ENCODE measurements around the gene HES5.
"Not testable (repeated sequence)": the region's sequence is repeated elsewhere in the genome, so short reads cannot be mapped to it uniquely, and the experiment has no call there.

HES5 gene

GRCh38 chr1:2560299-2561073 lies 30.4 kb upstream of the HES5 start:
- DNase-seq (ENCODE audit: low read depth in 2 of 2) = no peak

DNA sequence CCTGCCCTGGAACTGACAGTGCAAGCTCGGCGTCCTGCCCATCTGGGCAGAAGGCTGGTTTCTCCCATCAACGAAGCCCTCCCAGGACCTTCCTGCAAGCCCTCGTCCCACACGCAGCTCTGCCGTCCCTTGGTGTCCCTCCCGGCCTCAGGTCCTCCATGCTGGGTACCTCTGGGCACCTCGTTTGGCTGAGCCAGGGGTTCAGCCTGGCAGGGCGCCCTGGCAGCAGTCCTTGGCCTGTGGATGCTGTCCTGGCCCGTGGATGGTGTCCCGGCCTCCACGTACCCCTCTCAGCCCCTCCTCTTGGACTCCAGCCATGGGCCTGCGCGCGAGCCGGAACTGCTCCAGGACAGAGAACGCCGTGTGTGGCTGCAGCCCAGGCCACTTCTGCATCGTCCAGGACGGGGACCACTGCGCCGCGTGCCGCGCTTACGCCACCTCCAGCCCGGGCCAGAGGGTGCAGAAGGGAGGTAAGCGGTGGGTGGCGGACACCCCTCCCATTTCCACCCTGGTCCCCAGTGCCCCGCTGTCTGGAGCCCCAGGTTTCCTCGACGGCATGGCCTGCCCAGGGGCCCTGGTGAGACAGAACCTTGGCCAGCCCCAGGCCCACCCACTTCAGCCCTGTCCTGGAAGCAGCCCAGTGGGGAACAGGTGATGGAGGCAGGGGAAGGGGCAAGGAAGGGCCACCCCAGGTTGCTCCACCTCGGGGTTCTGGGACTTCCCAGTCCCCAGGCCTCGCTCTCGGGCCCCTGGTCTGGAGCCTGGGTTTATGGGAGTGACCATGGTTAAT lies 29.6 kb upstream of the HES5 start:
- DNase-seq (ENCODE audit: low read depth in 2 of 2) = no peak

GRCh38 chr1:2558861-2559260 lies 28.8 kb upstream of the HES5 start:
- DNase-seq (ENCODE audit: low read depth in 2 of 2) = no peak

DNA sequence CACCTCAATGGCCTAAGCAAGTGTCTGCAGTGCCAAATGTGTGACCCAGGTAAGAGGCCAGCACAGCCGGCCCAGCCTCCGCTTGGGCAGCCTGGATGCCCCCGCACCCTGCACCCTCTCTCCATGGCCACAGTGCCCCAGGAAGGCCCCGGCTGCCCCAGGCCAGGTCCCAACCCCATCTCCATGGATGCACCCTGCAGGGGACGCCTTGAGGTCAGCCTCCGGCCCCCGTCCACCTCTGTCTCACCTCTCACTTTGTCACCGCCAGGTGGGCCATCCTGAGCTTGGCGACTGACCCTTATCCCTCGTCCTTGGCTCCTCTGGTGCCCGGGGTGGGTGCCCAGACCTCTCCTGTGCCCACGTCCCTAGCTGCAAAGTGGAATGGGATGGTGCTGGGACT lies 28.4 kb upstream of the HES5 start:
- no peak for DNase-seq (ENCODE audit: low read depth in 2 of 2)

DNA sequence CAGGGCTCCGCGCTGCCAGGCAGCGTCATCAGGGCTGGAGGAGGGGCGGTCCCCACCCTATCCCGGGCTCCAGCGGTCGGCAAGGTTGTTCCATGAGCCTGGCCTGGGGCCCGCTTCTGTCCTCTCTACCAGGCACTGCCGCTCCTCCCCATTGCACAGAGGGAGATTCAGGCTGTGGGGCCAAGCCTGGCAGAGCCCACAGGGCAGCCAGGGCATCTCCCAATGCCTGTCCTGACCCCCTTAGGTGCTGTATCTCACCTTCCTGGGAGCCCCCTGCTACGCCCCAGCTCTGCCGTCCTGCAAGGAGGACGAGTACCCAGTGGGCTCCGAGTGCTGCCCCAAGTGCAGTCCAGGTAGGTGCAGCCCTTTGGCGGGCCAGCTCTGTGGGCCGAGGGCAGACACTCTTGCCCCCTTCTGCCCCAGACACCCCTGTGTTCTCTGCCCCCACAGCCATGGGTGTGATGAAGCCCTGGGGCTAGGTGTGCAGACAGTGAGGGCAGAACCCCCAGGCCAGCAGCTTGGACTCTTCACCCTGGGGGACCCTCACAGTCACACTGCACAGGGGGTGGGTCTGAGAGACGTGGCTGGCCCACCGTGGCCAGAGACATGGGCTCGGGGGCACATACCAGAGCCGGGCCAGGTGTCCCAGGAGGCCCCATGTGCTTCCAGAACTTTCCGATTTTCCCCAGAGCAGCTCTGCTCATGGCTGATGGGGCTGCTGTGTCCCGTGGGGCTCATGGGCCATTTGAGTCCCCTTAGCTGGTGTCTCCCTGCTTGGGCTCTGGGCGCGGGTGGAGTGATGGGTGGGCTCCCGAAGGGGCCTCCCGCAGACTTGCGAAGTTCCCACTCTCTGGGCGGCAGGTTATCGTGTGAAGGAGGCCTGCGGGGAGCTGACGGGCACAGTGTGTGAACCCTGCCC lies 27.7 kb upstream of the HES5 start:
- DNase-seq (ENCODE audit: low read depth in 2 of 2) = no peak

DNA sequence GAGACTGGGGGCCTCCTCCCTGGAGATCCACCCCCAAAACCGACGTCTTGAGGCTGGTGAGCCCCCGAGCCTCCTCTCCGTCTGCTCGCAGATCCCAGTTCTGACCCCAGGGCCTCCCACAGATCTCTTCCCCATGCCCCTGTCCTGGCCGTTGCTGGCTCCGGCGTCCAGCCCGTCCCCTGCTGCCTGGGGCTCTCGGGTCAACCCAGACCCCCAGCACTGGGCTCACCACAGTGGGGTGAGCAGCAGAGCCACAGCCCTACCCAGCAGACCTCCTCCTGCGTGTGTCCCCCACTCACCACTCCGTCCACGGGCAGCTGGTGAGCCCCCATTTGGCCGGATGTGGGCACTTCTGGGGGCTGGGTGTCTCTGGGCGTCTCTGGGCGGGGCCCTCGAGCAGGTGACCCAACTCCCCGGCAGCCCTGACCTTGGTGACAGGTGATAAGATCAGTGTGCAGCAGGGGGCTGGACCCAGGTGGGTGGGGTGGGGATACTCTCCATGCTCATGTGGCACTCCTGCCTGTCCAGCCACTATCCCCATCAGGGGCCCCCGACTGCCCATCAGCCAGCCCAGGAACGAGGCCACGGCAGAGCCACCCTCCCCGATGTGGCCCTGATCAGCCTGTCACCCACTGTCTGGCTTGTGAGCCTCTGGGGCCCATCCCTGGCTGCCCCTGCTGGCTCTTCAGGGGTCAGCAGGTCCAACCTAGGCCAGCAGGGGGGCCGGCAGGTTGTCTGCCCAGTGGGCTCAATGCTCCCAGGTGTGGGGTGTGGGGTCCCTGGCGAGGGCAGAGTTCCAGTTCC lies 26.8 kb upstream of the HES5 start:
- DNase-seq (ENCODE audit: low read depth in 2 of 2) = peak; percentile 19 to 29

DNA sequence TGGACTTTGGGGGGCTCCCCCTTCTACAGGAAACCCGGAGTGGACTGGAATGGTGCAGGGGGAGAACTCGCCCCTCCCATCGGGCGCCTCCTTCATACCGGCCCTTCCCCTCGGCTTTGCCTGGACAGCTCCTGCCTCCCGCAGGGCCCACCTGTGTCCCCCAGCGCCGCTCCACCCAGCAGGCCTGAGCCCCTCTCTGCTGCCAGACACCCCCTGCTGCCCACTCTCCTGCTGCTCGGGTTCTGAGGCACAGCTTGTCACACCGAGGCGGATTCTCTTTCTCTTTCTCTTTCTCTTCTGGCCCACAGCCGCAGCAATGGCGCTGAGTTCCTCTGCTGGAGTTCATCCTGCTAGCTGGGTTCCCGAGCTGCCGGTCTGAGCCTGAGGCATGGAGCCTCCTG lies 26.2 kb upstream of the HES5 start, which contains the start of gene TNFRSF14:
Gene TNFRSF14 (plus strand): TSS at position 95 of the 401 bp plus-strand sequence. CDS start 294 bp downstream, at position 389.
- peak; percentile 63 to 69 for DNase-seq (ENCODE audit: low read depth in 2 of 2)

DNA sequence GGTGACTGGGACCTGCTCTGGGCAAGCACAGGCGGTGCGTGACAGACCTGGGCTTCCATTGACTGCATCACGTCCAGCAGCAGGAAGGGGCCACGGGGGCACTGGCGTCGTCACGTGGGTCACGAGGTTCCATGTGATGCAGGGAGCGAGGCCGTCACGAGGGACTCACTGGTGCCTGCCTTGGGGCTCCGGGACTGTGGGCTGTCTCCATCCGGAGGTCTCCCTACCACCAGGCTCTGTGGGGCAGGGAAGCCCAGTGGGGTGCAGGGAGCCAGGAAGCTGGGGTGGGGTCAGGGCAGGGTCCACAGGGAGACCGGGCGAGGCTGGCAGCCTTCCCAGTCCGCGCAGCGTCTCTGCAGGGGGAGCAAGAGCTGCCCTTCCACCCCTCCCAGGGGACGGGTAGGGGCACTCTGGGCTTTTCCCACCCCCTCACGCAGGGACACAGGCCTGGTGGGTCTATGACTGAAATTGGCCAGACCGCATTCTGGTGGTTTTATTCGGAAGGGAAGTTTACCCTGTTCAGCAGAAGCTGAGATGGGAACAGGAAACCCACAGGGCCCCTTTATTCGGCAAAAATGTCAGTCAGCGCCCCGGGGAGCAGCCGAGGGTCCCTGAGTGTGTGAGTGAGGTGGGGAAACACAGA lies 25.7 kb upstream of the HES5 start:
- DNase-seq (ENCODE audit: low read depth in 2 of 2) = peak; percentile 50 to 51

DNA sequence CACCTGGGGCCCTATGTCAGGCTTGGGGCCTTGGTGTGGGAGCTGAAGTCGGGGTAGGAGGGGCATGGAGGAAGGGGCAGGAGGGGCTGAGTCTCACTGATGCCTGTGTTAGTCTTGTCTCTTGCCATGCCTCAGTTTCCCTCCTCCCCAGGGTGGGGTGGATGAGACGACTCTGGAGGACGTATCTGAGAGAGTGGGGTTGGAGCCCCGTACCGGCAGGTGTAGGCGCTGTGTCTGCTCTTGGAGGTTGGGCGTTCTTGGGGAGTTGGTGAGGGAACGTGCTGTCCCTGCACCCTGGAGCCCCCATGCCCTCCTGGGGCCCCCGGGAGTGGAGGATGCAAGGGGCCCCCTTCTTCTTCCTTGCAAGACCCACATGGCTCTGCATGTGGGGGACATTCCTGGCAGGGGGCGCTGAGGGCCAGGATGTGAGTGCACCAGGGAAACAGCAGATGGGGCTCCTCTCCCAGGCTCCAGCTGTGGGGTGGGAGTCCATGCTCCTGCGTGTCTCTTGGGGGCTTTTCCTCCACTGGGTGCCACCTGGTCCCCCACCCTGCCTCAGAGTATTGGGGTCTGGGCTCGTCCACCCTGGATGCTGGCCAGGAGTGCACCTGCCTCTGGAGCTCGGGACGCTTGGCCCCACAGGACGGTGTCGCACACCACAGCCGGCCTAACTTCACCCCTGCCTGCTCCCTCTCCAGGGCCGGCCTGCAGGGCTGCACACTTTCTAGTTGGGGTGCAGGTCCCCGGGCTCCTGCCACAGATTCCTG lies 24.7 kb upstream of the HES5 start:
- peak; percentile 42 to 43 for DNase-seq (ENCODE audit: low read depth in 2 of 2)

DNA sequence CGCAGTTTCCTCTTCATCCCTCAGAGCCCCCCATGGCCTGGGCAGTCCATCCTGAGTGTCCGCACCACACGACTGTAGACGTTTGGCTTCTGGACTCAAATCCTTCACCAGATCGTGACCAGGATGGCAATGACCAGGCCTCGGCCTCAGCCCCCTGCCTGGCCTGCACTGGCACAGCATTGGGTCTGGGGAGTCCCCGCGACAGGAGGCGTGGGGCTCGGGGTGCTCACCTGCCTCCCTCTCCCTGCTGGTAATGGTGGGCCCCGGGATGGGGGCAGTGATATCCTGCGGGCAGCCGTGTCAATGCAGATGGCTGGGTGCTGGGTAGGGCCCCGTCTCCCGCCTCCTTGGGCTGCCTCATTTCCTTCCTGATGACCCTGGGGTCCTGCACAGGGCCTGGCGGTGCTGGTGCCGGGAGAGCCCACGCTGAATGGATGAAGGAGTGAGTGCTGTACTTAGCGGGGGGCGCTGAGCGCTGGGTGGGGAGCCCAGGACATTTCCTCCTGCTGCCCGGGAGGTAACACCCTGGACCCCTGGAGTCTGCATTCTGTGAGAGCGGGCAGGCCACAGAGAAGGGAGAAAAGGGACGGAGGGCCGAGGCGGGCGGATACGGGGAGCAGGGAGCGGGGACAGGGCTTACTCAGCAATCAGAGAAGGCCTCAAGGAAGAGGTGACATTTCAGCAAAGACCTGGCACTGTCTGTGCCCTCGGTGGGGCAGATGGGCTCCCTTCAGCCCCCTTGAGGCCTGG lies 24.0 kb upstream of the HES5 start:
- DNase-seq (ENCODE audit: low read depth in 2 of 2) = no peak

- not testable (repeated sequence) for DNase-seq (ENCODE audit: low read depth in 2 of 2)
These were observed 23.0 kb upstream of the HES5 start for GRCh38 chr1:2553076-2553475.

DNA sequence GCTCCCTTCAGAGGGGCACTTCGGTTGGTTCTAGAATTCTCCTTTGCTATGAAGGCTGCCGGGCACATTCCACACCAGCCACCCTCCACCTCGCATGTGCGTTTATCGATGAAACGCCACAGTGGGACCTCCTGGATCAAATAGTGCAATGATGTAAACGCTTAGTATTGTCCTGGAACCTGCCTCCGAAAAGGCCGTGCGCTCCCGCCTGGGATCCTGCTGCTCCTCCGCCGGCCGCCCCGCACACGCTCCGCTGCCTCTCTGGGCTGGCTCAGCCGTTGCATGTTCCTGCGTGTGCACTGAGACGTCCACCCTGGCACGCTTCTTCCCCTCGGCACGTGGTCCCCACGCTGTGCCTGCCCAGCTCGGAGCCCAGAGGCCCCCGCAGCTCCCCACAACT lies 22.1 kb upstream of the HES5 start:
- no peak for DNase-seq (ENCODE audit: low read depth in 2 of 2)

DNA sequence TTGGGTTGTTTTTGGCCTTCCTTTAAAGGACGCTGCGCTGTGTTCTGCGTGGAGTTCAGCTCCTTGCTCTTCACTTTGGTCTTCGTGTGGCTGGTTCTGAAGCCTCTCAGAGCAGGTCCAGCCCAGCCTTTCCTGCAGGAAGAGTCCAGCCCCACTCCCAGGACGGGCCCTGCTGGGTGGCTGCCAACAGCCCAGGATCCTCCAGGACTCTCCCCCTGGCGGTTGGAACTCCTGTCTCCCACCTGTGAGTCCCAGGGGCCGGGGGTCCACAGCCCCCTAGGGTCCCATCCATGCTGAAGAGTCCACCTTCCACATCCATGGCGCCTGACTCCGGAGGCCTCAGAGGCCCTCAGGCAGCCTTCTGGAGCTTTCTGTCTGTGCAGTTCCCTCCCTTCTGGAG lies 21.5 kb upstream of the HES5 start:
- DNase-seq (ENCODE audit: low read depth in 2 of 2) = not testable (repeated sequence)

DNA sequence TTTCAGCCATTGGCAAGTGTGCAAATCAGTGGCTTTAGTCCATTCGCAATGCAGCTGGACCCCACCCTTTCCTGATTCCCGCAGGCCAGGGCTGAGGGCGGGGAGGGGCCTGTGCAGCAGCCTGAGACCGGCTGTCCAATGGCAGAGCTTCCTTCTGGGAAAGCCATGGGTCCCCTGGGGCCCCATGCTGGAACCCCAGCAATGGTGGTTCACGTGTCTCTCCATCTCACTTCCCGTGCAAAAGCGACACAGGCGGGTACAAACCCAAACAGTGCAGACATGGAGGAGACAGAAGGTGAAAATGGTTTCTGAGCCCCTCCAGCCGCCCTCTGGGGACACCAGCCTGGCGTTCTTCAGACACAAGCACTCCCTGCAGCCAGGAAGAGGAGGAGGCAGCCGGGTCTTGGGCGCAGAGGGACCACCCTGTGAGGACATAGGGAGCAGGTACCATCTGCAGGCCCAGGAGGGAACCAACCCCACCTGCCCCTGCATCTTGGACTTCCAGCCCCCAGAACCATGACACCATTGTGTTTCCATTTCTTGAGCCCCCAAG lies 20.3 kb upstream of the HES5 start:
- DNase-seq (ENCODE audit: low read depth in 2 of 2) = not testable (repeated sequence)

DNA sequence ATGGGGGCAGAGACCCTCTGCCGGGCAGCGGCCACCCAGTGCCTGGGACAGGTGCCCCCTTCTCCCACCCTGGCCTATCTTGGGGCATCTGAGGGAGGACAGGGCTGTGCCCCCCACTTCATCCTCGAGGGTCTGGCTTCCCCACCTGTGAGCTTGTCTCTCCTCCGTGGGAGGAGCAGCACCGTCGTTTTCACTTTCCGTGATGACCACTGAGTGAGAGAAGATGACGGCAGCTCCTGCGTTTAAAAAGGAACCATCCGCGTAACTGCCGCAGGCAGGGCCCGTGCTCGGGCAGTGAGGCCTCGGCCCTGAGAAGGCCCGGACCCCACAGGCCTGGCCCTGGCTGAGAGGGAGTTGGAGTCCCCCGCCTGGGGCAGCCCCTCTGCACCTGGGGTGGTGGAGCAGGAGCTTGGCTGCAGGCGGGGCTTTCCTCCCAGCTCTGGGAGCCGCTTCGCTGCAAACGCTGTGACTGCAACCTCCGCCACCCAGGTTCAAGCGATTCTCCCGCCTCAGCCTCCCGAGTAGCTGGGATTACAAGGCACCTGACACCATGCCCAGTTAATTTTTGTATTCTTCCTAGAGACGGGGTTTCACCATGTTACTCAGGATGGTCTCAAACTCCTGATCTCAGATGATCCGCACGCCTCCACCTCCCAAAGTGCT lies 19.4 kb upstream of the HES5 start:
- DNase-seq (ENCODE audit: low read depth in 2 of 2) = not testable (repeated sequence)

DNA sequence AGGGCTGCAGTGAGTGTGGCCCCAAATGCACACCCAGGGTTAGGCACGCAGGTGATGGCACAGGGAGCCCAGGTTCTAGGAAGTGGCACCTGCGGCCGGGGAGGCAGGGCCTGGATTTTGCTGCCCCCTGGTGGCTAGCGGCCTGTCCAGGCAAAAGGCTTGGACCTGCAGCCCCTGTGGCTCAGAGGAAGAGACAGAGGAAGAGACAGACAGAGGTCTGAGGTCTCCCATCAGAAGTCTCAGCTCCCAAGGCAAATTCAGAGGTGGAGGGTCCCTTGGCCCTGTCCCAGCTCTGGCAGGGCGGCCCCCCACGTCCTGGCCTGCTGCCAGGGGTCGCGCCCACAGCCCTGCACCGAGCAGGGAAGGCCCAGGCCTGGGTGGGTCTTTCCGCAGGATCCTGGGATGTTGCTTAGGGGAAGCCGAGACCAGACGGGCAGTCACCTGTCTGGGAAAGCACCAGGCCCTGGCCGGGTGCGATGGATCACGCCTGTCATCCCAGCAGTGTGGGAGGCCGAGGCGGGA lies 18.1 kb upstream of the HES5 start:
- DNase-seq (ENCODE audit: low read depth in 2 of 2) = peak; percentile 80

GRCh38 chr1:2547210-2548067 lies 17.4 kb upstream of the HES5 start:
- peak in 1 of 2 donors; percentile 40 for DNase-seq (ENCODE audit: low read depth in 2 of 2)

Data from stimulated activated CD4-positive, alpha-beta T cell treated with anti-CD3 and anti-CD28 coated beads, Interleukin-1b, Interleukin-23, amount 100 ng/mL, for 4 hours (primary cell).